HG03045 (cell line): ENCODE measurements around the gene DST.
A peak's percentile ranks its signal among the peaks of the same experiment; 100 is the strongest.
"Not testable (repeated sequence)": the region's sequence is repeated elsewhere in the genome, so short reads cannot be mapped to it uniquely, and the experiment has no call there.

Experiments used
- ATAC-seq: cut with Tn5 transposase; IDR thresholded peaks from one replicate; pipeline ENCODE4 v1.9.1; 2021; ENCODE audit warnings: mild to moderate bottlenecking, moderate library complexity; ENCODE audit not compliant: unreplicated experiment

DST gene

GRCh38 chr6:56664029-56664428 lies 21.3 kb upstream of the DST start:
- no peak for ATAC-seq

GRCh38 chr6:56663344-56663743 lies 20.7 kb upstream of the DST start:
- no peak for ATAC-seq

- ATAC-seq = not testable (repeated sequence)
Measured at GRCh38 chr6:56661338-56661737, 18.6 kb upstream of the DST start.

GRCh38 chr6:56660381-56660730 lies 17.7 kb upstream of the DST start:
- ATAC-seq = no peak

GRCh38 chr6:56659721-56660380 lies 17.2 kb upstream of the DST start:
- ATAC-seq = peak; percentile 58

- no peak for ATAC-seq
Measured at GRCh38 chr6:56658326-56658725, 15.6 kb upstream of the DST start.

GRCh38 chr6:56657354-56657753 lies 14.7 kb upstream of the DST start:
- no peak for ATAC-seq

GRCh38 chr6:56656466-56656865 lies 13.8 kb upstream of the DST start:
- ATAC-seq = no peak

GRCh38 chr6:56655996-56656395 lies 13.3 kb upstream of the DST start:
- no peak for ATAC-seq

GRCh38 chr6:56655249-56655648 lies 12.6 kb upstream of the DST start:
- no peak for ATAC-seq

- ATAC-seq = no peak
Measured at GRCh38 chr6:56652994-56653393, 10.3 kb upstream of the DST start.

GRCh38 chr6:56652231-56652630 lies 9.5 kb upstream of the DST start:
- no peak for ATAC-seq

- no peak for ATAC-seq
Measured at GRCh38 chr6:56650191-56650590, 7.5 kb upstream of the DST start.

GRCh38 chr6:56649782-56650181 lies 7.1 kb upstream of the DST start:
- ATAC-seq = no peak

GRCh38 chr6:56649053-56649769 lies 6.5 kb upstream of the DST start:
- no peak for ATAC-seq

- no peak for ATAC-seq
Measured at GRCh38 chr6:56647172-56647762, 4.6 kb upstream of the DST start.

GRCh38 chr6:56644366-56644765 lies 1.7 kb upstream of the DST start:
- no peak for ATAC-seq

GRCh38 chr6:56643379-56644089 lies 845 bp upstream of the DST start:
- no peak for ATAC-seq

- ATAC-seq = no peak
Measured at GRCh38 chr6:56640374-56640773, 2.3 kb downstream of the DST start.

GRCh38 chr6:56638760-56639159 lies 3.9 kb downstream of the DST start:
- ATAC-seq = no peak

GRCh38 chr6:56637640-56638039 lies 5.0 kb downstream of the DST start:
- no peak for ATAC-seq

- no peak for ATAC-seq
Measured at GRCh38 chr6:56628105-56628504, 14.6 kb downstream of the DST start.
